NCI-H524 treated with DMSO at 0.1 percent for 48 hours (cell line): ENCODE results near the gene SLC22A9.
"Not testable (repeated sequence)": the region's sequence is repeated elsewhere in the genome, so short reads cannot be mapped to it uniquely, and the experiment has no call there.

Experiments
- DNase-seq: peaks from one replicate; lab custom pipeline; 2025; lab: John Stamatoyannopoulos, UW

The SLC22A9 gene

DNA sequence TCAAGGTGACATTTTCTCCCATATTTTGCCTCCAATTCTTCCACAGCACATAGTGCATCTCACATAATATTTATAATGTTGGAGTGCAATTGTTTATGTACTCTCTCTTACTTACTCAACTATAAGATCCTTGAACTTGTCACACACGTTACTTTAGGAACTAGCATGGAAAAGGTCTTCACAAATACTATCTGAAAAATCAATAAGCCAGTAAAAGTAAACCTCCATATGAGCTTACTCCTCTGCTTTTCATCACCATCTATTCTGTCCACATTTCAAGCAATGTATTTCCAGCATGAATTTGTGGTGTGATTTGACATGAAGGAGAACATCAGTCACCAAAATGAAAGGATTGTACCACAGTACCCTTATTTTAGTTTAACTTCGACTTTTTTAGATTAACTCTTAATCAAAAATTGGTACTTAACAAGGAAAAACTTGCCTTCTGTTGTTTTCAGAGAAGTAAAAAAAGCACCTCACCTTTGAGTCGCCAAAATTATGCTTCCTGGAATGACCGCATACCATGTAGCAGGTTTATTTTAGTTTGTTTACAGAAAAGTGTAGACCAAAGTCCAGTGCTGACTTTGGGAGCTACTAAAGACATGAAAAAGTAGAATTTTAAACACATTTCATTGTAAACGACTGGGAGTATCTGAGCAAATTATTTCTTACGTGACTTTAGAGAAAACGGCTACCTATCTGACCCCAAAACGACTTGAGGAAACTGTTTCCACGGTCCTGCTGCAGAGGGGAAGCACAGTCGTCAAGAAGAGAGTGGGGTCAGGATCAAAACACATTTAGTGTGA lies at the start of gene SLC22A9:
Gene SLC22A9, plus strand, starts transcription at position 621 of the 806 bp plus-strand sequence. CDS start 272 bp downstream, outside the sequence.
- no peak for DNase-seq

DNA sequence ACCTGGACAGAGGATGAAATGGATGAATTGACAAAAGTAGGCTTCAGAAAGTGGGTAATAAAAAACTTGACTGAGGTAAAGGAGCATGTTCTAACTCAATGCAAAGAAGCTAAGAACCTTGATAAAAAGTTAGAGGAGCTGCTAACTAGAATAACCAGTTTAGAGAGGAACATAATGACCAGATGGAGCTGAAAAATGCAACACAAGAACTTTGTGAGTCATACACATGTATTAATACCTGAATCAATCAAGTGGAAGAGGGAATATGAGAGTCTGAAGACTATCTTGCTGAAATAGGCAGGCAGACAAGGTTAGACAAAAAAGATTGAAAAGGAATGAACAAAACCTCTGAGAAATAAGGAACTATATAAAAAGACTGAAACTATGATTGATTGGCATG lies 47.9 kb upstream of the SLC22A9 start:
- no peak for DNase-seq

DNA sequence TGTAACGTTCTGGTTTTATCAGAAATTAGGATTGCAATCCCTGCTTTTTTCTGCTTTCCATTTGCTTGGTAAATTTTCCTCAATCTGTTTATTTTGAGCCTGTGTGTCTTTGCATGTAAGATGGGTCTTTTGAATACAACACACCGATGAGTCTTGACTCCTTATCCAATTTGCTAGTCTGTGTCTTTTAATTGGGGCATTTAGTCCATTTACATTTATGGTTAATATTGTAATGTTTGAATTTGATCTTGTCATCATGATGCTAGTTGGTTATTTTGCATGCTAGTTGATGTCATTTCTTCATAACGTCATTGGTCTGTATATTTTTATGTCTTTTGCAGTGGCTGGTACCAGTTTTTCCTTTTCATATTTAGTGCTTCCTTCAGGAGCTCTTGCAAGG lies 34.5 kb upstream of the SLC22A9 start:
- DNase-seq = not testable (repeated sequence)

DNA sequence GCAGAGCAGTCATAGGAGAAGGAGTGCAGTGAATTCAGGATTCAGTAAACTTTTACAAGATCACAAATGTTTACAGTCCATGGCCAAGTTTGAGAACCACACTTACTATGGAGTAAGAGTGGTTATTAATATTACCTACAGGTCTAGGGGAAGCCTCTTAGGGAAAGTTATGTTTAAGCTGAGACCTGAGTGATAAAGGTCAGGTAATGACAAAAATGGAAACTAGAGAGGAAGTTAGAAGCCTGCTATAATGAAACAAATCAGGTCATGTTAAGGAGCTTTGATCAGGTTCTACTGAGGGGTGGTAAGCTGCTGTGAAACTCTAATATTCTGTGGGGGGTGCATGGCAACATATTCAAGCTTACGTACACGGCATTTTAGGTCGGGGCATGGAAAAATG lies 32.5 kb upstream of the SLC22A9 start:
- no peak for DNase-seq

DNA sequence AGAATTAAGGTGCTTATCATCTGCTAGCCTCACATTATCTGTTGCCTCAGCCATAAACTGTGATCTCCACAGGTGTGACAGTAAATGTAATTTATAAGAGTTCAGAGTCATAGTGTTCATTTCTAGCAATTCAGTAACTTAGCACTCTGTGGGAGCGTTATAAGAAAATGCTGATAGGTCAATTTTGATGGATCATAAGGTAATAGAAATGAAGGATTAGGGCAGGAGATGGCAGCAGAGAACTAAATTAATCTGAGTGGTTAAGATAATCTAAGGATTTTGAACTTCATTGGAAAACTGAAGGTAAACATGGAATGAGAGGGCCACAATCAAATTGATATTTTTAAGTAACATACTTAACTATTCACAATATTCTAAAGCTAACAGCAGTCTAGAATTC lies 26.5 kb upstream of the SLC22A9 start:
- DNase-seq = no peak

- DNase-seq = no peak
Observed at GRCh38 chr11:63352144-63352543, 17.4 kb upstream of the SLC22A9 start.

DNA sequence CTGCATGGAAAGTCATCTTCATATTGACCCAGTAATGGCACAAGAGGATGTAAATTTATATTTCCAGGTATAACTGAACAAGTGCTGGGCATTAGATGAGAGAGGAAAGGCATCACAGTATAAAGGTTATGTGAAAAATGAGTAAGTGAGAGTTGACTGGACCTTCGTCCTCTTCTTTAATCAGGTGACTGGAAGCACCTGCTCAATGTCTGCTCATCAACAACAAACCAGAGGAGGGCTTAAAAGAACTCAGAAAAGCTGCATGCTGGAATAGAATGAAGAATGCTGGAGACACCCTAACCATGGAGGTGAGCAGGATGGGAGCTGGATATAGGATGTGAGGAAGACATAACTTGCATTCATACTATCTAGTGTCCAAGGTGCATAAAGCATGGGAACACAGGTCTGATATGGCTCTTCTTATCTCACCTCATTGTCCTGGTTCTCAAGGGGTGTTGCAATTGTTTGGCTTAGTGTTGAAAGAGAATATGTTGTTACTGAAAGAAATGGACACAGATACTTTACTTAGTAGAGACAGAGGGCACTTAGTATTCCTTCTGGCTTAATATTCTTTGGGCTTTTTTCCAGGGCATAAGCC lies 7.3 kb upstream of the SLC22A9 start:
- no peak for DNase-seq

GRCh38 chr11:63369971-63370588 lies 495 bp downstream of the SLC22A9 start:
- DNase-seq = no peak

GRCh38 chr11:63371396-63371795 lies 1.8 kb downstream of the SLC22A9 start:
- DNase-seq = no peak

DNA sequence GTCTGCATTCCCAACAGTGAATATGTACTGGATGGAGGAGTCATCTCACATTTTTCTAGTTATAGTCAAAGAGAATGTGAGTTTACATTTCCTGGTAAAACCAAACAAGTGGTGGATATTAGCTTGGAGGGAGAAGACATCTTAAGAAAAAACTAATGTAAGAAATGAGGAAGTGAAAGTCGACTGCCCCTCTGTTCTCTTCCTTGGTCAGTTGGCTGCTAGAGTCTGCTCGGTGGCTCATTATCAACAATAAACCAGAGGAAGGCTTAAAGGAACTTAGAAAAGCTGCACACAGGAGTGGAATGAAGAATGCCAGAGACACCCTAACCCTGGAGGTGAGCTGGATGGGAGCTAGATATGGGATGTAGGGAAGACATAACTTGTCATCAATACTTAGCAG lies 5.8 kb downstream of the SLC22A9 start:
- DNase-seq = no peak

- no peak for DNase-seq
Observed at GRCh38 chr11:63380130-63380529, 10.5 kb downstream of the SLC22A9 start.

DNA sequence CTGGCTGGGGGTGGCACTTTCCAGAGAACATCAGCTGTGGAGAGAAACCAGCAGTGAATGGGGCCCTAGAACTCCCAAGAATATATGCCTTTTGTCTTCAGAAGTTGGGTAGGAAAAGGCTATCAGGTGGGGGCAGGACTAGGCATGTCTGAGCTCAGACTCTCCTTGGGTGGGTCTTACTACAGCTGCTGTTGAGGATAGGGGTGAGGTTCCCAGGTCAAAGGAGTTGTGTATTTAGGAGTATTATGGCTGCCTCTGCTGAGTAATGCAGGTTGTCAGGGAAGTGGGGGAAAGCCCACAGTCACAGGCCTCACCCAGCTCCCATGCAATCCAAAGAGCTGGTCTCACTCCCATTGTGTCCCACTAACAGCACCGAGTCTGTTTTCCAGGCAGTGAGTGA lies 26.1 kb downstream of the SLC22A9 start:
- no peak for DNase-seq

DNA sequence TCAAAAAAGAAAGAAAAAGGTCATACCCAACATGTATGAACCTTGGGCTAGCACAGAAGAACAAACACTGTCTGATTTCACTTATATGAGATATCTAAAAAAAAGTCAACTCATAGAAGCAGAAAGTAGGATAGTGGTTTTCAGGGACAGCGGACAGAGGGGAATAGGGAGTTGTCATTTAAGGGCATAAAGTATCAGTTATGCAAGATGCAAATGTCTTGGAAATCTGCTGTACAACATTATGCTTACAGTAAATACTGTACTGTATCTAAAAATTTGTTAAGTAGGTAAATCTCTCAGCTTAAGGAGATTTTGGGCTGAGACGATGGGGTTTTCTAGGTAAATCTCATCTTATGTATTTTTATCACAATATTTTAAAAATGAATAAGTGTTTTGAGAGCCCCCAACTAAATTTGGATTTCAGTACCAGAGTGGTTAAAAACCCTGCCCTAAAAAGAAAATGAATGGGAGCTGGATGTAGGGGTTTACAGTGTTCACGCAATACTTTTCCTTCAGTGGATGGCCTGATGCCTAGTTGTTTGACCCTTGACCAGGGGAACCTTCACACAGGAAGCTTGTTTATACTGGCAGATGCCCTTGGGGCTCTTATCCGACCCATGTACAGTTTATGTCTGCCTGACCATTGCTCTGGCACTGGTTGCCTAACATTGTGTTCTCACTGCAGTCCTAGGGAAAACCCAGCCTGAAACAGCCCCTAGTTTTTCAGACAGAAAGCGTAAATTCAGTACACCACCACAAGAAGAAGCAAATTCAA lies 34.8 kb downstream of the SLC22A9 start:
- no peak for DNase-seq

- no peak for DNase-seq
Observed at GRCh38 chr11:63405114-63405513, 35.5 kb downstream of the SLC22A9 start.

DNA sequence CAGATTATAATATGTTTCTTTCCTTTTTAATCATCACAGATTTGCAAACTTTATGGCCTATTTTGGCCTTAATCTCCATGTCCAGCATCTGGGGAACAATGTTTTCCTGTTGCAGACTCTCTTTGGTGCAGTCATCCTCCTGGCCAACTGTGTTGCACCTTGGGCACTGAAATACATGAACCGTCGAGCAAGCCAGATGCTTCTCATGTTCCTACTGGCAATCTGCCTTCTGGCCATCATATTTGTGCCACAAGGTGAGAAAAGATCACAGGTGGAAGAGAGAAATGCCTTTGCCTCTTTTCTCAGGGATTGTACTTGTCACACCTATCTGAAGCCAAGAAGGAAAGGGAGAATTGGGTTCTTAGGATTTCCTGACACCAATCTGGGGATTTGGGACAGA lies 36.9 kb downstream of the SLC22A9 start:
- no peak for DNase-seq

DNA sequence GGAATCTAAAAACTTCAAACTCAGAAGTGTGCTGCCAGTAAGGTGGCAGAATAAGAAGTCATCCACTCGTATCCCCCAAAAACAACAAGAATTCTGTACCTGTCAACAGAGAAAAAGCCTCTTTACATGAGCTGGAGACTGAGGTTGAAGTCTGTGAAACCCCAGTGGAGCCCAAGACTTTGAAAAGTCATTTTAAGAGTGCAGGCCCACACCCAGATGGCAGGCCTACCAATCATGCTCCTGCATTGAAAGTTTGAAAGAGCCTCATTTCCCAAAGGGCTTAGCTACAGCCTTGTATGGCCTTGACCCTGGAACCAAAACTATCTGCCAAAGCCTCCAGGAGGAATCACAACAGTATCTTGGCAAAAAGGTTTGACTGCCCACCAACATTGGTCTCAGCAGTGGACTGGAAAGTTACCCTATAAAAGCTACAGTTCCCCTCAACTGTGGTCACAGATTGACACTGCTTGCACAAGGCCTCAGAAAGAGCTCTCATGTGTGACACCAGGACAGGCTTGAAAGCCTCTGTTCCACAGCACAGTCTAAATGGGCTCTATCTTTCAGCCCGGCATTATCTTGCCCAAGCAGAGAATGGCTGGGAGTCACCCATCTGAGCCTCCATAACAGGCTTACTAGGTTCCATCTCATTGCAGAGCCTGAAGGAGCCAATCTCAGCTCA lies 47.7 kb downstream of the SLC22A9 start:
- DNase-seq = no peak

- no peak for DNase-seq
Observed at GRCh38 chr11:63427971-63428508, 58.5 kb downstream of the SLC22A9 start.

- not testable (repeated sequence) for DNase-seq
Observed at GRCh38 chr11:63430731-63431130, 61.1 kb downstream of the SLC22A9 start.

DNA sequence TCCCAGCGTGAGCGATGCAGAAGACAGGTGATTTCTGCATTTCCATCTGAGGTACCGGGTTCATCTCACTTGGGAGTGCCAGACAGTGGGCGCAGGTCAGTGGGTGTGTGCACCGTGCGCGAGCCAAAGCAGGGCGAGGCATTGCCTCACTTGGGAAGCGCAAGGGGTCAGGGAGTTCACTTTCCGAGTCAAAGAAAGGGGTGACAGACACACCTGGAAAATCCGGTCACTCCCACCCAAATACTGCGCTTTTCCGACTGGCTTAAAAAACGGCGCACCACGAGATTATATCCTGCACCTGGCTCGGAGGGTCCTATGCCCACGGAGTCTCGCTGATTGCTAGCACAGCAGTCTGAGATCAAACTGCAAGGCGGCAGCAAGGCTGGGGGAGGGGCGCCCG lies 65.8 kb downstream of the SLC22A9 start:
- not testable (repeated sequence) for DNase-seq

DNA sequence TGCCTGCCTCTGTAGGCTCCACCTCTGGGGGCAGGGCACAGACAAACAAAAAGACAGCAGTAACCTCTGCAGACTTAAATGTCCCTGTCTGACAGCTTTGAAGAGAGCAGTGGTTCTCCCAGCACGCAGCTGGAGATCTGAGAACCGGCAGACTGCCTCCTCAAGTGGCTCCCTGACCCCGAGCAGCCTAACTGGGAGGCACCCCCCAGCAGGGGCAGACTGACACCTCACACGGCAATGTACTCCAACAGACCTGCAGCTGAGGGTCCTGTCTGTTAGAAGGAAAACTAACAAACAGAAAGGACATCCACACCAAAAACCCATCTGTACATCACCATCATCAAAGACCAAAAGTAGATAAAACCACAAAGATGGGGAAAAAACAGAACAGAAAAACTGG lies 66.2 kb downstream of the SLC22A9 start:
- not testable (repeated sequence) for DNase-seq

DNA sequence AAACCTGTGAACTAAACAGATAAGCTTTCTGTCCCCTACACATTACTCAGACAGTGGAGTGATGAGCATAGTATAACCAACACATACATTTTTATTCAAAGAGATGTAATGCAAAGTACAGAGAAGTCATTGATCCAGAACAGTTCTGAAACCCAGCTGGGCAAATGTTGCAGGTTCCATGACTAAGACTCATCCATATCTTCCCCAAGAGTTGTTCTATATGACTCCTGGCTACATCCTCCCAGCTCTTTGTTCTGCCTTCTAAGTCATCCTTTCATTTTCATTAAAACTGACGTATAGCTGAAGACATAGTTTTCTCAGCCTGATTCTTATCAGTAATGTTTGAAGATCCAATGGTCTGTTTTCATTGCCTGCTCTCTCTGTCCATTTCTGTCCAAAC lies 74.1 kb downstream of the SLC22A9 start:
- DNase-seq = no peak

- no peak for DNase-seq
Observed at GRCh38 chr11:63444160-63444559, 74.6 kb downstream of the SLC22A9 start.
